DMS79 (cell line): ENCODE results near the gene MN1.

Experiments
- DNase-seq: peaks from one replicate; lab custom pipeline; 2025; lab: John Stamatoyannopoulos, UW

The MN1 gene

GRCh38 chr22:27800250-27801201 lies 1.0 kb downstream of the MN1 start:
- DNase-seq = no peak

GRCh38 chr22:27799827-27800249 lies 1.7 kb downstream of the MN1 start:
- no peak for DNase-seq

- DNase-seq = no peak
Observed at GRCh38 chr22:27799015-27799826, 2.3 kb downstream of the MN1 start.

GRCh38 chr22:27798511-27799014 lies 3.0 kb downstream of the MN1 start:
- no peak for DNase-seq

DNA sequence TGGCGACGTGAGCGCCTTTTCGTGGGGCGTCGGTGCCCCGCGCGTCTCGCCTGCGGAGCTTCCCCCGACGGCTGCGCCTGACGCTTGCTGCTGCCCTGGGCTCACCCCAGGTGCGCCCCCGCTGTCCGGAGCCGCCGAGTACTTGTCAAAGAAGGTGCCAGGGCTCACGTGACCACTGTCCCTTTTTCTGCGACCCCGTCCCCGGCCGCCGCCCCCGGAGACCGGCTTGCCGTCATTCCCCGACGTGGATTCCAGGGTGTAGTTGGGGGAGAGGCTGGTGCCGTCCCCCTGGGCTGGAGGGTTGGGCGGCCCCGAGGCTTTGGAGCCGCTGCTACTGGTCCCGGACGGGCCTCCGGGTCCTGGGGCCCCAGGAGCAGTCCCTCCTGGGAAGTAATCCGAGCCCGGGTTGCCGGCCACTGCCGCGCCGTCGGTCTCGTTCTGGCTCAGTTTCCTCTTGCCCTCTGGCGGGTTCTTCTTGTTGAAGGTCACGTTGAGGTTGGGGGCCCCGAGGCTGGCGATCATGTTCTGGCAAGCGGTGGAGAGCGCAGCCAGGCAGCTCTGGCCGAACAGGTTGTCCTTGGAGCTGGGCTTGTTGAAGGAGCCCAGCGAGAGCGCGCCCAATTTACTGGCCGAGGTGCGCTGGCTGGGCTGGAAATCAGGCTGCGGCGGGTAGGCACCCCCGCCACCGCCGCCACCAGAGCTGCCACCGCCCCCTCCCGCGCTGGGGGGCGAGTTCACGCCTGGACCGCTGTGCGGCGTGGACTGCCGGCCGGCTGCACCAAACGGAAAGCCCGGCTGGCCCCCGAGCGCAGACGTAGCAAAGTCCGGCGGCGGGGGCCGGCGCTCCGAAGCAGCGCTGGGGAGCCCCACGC lies 3.8 kb downstream of the MN1 start:
- DNase-seq = no peak

- DNase-seq = no peak
Observed at GRCh38 chr22:27796829-27797519, 4.6 kb downstream of the MN1 start.

GRCh38 chr22:27795696-27796517 lies 5.6 kb downstream of the MN1 start:
- no peak for DNase-seq

GRCh38 chr22:27795053-27795452 lies 6.5 kb downstream of the MN1 start:
- DNase-seq = no peak

DNA sequence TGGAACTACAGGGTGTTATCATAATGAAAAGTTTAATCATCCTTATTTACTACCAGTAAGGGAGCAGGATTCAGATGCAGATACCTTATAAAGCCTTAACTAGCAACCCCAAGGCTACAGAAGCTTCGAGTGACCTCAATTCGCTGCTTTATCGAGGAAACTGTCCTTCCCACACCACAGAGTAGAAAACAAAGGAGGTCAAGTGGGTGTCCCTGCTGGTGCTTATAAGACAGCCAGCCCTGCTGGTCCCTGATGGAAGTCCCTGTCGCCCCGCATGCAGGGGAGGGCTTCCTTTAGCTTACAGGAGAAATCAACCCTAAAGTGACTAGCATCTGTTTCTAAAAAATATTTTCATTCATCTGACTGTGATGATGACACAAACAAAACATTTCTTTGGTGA lies 7.3 kb downstream of the MN1 start:
- no peak for DNase-seq

GRCh38 chr22:27793576-27793975 lies 8.0 kb downstream of the MN1 start:
- DNase-seq = no peak

DNA sequence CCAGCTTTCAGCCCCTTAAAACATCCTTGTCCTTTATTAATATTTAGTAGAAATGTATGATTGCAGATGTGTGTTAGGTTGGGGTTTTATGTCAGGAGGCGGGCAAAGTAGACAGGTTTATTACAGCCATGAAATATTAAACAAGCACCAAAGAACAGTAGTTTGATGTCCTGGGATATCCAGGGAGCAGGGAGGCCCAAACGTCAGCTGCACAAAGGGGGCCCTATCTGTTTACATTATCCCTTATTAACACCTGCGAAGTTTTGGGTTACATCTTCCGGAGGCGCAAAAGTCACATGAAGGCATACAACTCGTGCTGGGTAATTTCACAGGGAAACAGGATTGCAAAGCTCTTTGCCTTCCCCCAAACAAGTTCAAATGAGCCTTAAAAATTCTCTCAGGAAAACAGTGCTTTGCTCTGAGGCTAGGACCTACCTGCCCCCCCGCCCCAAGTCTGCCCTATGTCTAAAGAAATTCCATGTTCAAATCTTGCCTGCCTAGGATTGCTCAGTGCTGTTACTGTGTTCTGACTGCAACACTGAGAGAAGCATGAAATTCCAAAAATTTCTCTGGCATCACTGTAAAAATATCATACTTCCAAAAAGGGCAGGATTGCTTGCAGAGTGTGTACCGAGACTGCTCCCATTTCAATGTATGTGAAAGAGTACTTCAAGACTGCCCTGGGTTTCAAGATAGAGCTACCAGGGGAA lies 8.9 kb downstream of the MN1 start:
- DNase-seq = no peak

- no peak for DNase-seq
Observed at GRCh38 chr22:27791859-27792241, 9.7 kb downstream of the MN1 start.

DNA sequence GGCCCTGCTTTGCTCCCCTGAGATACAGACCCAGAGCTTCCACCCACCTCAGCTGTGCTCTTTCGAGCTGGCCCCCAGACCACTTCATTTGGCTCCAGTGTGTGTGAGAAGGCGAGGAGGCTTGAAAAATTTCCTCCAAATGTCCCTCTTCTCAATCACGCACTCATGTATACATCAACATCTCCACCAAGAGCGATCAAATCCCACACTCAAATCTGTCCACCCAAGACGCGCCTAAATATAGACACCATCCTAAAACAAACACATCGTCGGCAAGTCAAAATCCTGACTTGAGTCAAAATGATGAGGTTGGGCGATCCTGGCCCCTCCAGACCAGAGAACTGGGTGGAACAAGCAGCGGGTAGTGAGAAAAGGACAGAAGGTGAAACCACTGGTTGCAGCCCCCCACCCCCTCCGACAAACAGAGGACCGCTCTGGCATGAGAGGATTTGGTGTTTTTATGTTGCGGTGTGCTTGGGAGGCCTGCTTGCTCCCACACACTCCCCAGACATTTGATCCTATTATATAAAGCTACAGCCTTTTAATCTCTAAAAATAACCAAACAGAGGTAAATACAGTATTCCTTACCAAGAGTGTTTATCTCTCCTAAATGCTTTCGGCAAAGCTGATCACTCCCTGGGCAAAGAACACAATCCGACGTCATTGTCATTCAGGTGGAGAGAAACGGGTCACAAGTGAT lies 10.2 kb downstream of the MN1 start:
- DNase-seq = no peak

DNA sequence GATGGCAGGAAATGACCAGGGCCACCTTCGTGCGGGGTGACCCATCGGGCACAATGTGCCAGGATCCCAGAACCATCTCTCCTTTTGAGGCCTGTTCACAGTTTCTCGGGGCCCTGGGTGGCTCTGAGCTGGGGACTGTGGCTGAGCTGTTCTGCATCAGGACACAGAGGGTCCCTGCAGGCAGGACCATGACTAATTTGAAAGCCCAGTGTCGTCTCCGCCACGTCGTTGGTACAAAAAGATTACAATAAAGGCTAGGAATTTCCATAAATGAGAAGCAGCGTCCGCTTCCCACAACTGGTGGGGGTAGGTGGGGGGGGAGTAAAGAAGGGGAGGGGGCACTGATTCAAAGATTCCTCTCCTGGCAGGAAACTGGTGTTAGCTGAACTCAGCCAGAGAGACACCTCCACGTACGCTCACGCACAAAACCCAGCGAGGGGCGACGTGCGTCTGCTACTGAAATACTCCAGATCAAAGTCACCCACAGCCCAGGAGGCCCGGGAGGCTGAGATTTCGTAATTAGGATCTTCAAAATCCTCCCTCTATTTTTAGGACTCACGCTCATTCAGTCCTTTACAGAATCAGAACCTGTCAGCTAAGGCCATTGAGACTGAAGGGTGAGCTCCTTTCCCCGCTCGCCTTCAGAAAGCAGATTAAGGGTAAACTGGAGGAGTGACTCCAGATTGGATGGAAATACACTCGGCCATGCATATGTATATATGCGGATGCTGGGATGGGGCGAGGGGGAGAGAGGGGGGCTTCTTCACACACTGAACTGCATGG lies 11.0 kb downstream of the MN1 start:
- no peak for DNase-seq

DNA sequence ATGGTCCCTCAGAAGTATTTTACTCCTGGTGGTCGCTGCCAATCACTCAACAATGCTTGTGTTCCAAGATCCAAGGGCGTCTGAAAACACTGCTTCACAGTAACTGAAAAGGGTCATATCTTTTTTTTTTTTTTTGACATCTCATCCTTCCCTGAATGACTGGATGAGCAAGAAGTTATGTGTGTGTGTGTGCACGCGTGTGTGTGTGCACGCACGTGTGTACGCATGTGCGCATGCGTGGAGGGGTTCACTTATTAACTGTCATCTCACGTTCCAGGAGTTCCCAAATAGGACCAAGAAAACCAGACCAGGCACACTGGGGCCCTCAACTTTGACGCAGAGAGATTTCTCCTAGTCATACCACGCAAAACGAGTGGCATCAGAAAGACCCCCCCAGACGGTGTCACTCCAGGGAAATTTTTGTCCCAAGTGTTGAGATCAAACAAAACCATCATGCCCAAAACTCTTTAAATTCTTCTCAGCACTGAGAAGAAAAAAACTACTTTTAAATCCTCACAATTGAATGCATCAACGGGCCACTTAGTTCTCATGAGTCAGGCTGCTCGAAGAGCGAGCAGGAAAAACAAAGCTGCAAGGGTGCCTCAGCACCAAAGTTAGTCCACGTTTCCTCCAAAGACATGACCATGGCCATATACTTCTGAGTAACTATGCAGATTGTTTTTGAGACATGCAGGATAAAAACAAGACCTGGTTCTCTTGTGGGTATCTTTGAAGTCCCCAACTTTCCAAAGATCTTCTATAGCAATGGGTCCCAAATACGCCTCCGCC lies 12.9 kb downstream of the MN1 start:
- DNase-seq = no peak

GRCh38 chr22:27786965-27787364 lies 14.6 kb downstream of the MN1 start:
- no peak for DNase-seq

DNA sequence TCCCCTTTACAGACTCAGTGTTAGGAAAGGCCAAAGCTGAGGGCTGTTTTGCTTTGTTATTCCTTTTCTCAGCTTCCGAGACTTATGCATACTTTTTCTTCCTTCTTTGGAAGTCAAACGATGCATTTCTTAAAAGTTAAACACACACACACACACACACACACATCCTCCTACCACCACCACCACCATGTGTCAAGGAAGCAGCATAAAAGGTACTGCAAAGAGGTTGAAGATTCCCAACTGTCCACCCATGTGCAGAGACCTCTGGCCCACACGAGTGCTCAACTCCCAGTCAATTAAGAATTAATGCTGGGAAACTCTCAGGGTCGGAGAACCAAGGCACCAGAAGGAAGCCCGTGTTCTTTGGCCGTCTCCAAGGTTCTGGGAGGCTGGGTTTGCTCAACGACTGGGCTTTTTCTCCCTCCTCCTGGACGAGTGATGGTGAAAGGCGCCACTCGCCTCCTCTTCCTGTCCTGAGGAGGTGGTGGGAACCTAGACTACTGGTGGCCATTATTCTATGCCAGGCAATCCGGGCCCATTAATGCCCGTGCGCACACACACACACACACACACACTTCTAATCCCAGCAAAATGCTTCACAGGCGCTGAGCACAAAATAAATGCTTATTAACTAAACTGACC lies 15.1 kb downstream of the MN1 start:
- no peak for DNase-seq
